Thoracic aorta (tissue), 2 donors: ENCODE measurements around the gene SPRED1. TPM values are rescaled to one million over a fixed set of nuclear protein-coding genes. Genes with fewer than 3 reads are reported as not detected.

Source experiments
- ATAC-seq: fragments of 150-250 bp; one replicate; pipeline ENCODE4 v1.8.0; 2017; ENCODE audit warnings: low read depth; ENCODE audit not compliant: insufficient number of reproducible peaks, low FRiP score
- DNase-seq: peaks from one replicate; pipeline ENCODE4 v3.0.0-alpha.2; 2020; ENCODE audit warnings: low spot score
- H3K27ac ChIP-seq, 2 donors: fragments of 200-600 bp; sonication (generic); 1 replicate in 1 of 2; 2 replicates in 1 of 2; pipeline ENCODE4 v1.5.1; 2016; ENCODE audit warnings: mild to moderate bottlenecking in 2 of 2, moderate library complexity in 2 of 2
- H3K27me3 ChIP-seq: fragments of 200-600 bp; sonication (generic); replicated peaks from 2 replicates; pipeline ENCODE4 v1.6.0; 2016; ENCODE audit warnings: mild to moderate bottlenecking; ENCODE audit not compliant: insufficient read depth
- H3K36me3 ChIP-seq: fragments of 200-600 bp; sonication (generic); one replicate; pipeline ENCODE4 v1.5.1; 2016
- H3K4me1 ChIP-seq, 2 donors: fragments of 200-600 bp; sonication (generic); 1 replicate in 1 of 2; 2 replicates in 1 of 2; pipeline versions ENCODE4 v1.5.1 to v1.6.0; 2016; ENCODE audit warnings: low read depth in 2 of 2, mild to moderate bottlenecking in 1 of 2; ENCODE audit not compliant: control insufficient read depth in 1 of 2
- H3K4me3 ChIP-seq: fragments of 200-600 bp; sonication (generic); 2 replicates; pipeline ENCODE4 v1.5.1; 2016; ENCODE audit warnings: mild to moderate bottlenecking
- H3K9me3 ChIP-seq: fragments of 200-600 bp; sonication (generic); 2 replicates; pipeline ENCODE4 v1.5.1; 2016
- total RNA-seq, 2 donors: library from RNA; depleted of rRNA; stranded (reverse); fragments of >200 nt; gene quantifications; one replicate each; pipeline versions ENCODE4 v1.1.0 to v1.2.3, GENCODE V29; 2016
- TF ChIP-seq, protein P1 (sequence below): fragments of 200-600 bp; sonication (generic); IDR thresholded peaks from one replicate; pipeline ENCODE4 v1.5.1; 2019; ENCODE audit warnings: antibody characterized with exemption

SPRED1 gene
- 10 to 100 TPM; 24.6 to 49.5 TPM for total RNA-seq

DNA sequence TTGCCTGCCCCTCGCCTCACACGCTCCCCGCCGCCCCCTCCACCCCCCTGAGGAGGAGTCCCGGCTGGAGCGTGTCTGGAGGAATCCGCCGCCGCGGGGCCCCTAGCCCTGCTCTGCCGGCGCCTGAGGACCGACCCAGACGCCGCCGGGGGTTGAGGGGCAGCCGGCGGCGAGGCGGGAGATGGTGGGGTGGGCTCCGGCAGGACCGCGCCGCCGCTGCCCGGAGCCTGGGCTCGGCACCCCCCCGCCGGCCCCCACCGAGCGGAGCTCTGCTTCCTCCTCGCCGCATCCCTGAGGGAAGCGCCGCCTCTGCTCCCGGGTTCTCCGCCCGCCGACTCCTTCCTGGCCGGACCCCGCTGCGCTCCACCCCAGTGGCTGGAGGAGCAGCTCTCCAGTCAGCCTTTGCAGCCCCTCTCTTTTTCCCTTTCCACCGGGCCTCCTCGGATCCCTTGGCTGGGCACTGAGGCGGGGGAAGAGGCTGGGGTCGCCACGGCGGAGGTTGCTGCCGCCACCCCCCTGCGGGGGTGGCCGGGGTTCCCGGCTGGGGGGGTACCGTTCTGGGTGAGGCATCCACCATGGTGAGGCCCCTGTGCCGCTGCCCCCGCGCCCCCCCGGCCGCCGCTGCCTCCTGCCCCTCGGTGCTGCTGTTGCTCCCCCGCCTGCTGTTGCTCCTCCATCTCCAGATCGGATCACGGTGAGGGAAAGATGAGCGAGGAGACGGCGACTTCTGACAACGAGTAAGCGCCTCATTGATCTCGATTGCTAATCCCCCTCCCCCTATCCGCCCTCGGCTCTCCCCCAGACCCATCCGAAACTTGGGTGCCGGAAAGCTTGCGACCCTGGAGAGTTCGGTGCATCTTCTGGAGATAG is at the start of gene SPRED1:
SPRED1 (plus strand) TSS at position 356 of the 870 bp plus-strand sequence; CDS start at position 706, 350 bp downstream.
- TF ChIP-seq, protein P1, sequence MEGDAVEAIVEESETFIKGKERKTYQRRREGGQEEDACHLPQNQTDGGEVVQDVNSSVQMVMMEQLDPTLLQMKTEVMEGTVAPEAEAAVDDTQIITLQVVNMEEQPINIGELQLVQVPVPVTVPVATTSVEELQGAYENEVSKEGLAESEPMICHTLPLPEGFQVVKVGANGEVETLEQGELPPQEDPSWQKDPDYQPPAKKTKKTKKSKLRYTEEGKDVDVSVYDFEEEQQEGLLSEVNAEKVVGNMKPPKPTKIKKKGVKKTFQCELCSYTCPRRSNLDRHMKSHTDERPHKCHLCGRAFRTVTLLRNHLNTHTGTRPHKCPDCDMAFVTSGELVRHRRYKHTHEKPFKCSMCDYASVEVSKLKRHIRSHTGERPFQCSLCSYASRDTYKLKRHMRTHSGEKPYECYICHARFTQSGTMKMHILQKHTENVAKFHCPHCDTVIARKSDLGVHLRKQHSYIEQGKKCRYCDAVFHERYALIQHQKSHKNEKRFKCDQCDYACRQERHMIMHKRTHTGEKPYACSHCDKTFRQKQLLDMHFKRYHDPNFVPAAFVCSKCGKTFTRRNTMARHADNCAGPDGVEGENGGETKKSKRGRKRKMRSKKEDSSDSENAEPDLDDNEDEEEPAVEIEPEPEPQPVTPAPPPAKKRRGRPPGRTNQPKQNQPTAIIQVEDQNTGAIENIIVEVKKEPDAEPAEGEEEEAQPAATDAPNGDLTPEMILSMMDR: no peak
- Histone ChIP-seq H3K4me3 (peak within 1 kb of the TSS; percentile 96), H3K27ac (peak within 1 kb of the TSS; percentile 99), H3K27me3 (no peaks in the 10 kb centered on the region), H3K9me3 (no peaks in the 10 kb centered on the region), H3K4me1 (peaks cover 22 to 34% of the 10 kb centered on the region in 2 donors), H3K36me3 (no peaks in the 10 kb centered on the region)
- peak; percentile 27 for ATAC-seq
- no peak for DNase-seq

DNA sequence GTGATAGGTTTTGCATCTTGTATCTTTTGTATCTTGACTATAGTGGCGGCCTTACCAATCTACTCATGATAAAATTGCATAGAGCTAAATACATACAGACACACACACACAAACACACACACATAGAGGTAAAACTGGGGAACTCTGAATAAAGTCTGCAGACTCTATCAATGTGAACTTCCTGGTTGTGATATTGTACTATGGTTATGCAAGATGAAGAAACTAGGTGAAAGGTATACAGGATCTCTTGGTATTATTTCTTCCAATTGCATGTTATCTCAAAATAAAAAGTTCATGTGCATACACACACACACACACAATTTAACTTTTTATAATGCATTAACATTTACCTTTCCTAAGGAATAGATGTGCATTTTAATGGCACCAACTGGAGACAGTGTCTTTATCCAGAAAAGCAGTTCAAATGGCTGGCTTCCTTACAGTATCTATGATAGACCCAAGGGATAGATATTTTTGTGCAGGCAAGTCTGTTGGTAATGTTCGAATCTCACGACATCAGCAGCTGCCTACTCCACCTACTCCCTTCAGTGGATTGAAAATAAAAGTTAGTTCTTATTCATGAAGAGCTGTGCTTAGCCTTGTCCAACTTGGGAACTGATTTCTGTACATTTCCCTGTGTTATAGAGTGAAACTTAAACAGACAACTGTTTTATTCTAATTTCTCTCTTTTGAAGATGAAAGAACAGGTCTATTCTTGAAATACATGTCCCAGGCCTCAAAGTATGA is 46.9 kb upstream of the SPRED1 start:
- TF ChIP-seq, protein P1: no peak

DNA sequence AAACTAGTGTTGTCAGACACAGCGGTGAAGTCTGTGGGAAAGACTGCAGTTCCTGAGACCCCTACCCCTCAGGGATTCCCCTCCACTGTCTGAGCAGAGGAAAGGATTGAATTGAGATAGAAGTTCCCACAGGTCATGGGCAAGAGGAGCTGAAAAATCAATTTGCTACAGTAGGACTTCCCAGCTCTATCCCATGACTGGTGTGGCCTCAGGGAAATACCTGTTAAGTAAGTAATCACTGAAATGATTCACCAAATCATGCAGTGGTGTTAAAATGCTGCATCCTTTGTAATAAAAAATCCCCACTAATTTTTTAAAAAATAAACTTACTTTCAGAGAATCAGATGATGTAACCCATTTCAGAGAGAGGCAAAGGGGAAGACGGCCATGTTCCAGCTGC is 45.0 kb upstream of the SPRED1 start:
- H3K27ac ChIP-seq: no peak overlapping the region
- no peak overlapping the region for H3K4me3 ChIP-seq
- DNase-seq (no peak), ATAC-seq (no peak)
- peaks cover 2 to 8% of the 10 kb centered on the region in 2 donors for H3K4me1 ChIP-seq
- TF ChIP-seq, protein P1: no peak
- H3K36me3 ChIP-seq: no peaks in the 10 kb centered on the region
- no peaks in the 10 kb centered on the region for H3K9me3 ChIP-seq
- H3K27me3 ChIP-seq: no peaks in the 10 kb centered on the region

More for the DNA sequence above, 46.9 kb upstream of the SPRED1 start:
- no peaks in the 10 kb centered on the region for H3K36me3 ChIP-seq
- H3K4me1 ChIP-seq: peaks cover 2 to 8% of the 10 kb centered on the region in 2 donors
- H3K4me3 ChIP-seq: no peak overlapping the region
- H3K27me3 ChIP-seq: no peaks in the 10 kb centered on the region
- DNase-seq (no peak), ATAC-seq (no peak)
- H3K9me3 ChIP-seq: no peaks in the 10 kb centered on the region
- no peak overlapping the region for H3K27ac ChIP-seq

DNA sequence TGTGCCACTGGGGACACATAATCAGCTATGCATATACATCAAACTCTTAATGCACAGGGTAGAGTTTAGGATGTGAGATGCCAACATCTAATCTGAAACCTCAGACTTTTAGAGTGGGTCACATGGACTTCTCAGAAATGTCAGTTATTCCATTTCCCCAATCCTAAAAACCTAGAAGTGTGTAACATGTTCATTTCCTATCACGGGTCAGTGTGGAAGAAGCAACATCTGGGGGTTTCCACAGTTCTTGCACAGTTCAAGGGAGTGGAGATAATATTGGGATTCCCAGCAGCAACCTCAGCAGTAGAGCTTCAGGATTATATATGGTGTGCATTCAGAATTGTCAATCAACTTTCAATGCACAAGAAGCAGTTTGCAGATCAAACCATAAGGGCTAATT is 44.4 kb upstream of the SPRED1 start:
- H3K36me3 ChIP-seq: no peaks in the 10 kb centered on the region
- DNase-seq (no peak), ATAC-seq (no peak)
- H3K4me3 ChIP-seq: no peak overlapping the region
- no peak overlapping the region for H3K27ac ChIP-seq
- no peaks in the 10 kb centered on the region for H3K9me3 ChIP-seq
- H3K27me3 ChIP-seq: no peaks in the 10 kb centered on the region
- H3K4me1 ChIP-seq: peaks cover 2 to 8% of the 10 kb centered on the region in 2 donors
- TF ChIP-seq, protein P1: no peak

DNA sequence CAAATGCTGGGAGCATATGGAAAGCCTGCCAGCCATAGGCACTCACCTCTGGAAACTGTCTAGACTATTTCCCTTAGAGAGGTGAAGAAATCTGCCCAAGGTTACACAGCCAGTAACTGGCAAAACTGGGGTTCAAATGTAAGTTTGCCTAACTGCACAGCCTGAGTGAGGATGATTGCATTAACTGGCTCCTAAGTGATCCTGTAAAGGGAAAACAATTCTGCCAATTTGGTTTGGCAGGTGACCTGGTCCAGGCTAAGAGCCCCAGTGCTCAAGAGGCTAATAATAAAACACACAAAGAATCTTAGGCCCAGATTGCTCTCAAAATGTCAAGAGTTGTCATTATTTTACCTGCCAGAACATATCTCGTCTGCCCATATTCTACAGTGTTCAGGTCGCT is 43.9 kb upstream of the SPRED1 start:
- Histone ChIP-seq H3K27ac (no peak overlapping the region), H3K4me3 (no peak overlapping the region), H3K9me3 (no peaks in the 10 kb centered on the region), H3K4me1 (peaks cover 2 to 8% of the 10 kb centered on the region in 2 donors), H3K27me3 (no peaks in the 10 kb centered on the region), H3K36me3 (no peaks in the 10 kb centered on the region)
- TF ChIP-seq, protein P1: no peak
- DNase-seq (no peak), ATAC-seq (no peak)
